Vein endothelial cell (primary cell): Measurements from ENCODE around the gene CD9. TPM values are rescaled to one million over a fixed set of nuclear protein-coding genes. Genes with fewer than 3 reads are reported as not detected.

Experiments
- small RNA-seq: library from RNA; depleted of rRNA; stranded (forward); fragments of <200 nt; gene quantifications from one replicate; pipeline ENCODE3, GENCODE V24; 2012
- total RNA-seq: library from RNA; depleted of rRNA; stranded (reverse); fragments of >200 nt; gene quantifications from 2 replicates; pipeline ENCODE4 v1.2.3, GENCODE V29; 2012

The CD9 gene
- 824 and 1,145 TPM in 2 replicates for total RNA-seq

GRCh38 chr12:6200256-6201212 lies at the start of gene CD9:
Gene CD9, plus strand, starts transcription at chr12:6200400. Its CDS starts 100 bp downstream, at chr12:6200500.

Small RNA genes lying within 50 kb of the gene (small RNA-seq; reads per million reads assigned to genes)
- gene ATP5MFP5 (not detected), gene RF00019 (not detected)

Other genes starting within 250 kb of the CD9 start
- gene VWF, start 75.7 kb upstream of the CD9 start, total RNA-seq, result 1,356 and 2,070 TPM in 2 replicates
- under 0.01 TPM in 1 of 2 replicates, not detected in the other for gene PLEKHG6, start 110.3 kb downstream of the CD9 start, total RNA-seq
- gene TNFRSF1A, start 141.7 kb downstream of the CD9 start, total RNA-seq, result 123 and 161 TPM in 2 replicates
- 0.10 and 0.65 TPM in 2 replicates for gene SCNN1A, start 175.2 kb downstream of the CD9 start, total RNA-seq
- gene LTBR, start 183.8 kb downstream of the CD9 start, total RNA-seq, result 108 and 135 TPM in 2 replicates
- not detected in 2 replicates for gene CD27, start 244.6 kb downstream of the CD9 start, total RNA-seq